Umbilical cord (tissue), 2 donors: Measurements from ENCODE around the gene THAP4. TPM values are rescaled to one million over a fixed set of nuclear protein-coding genes. Genes with fewer than 3 reads are reported as not detected.

Source experiments
- DNase-seq: peaks from one replicate; pipeline ENCODE4 v3.0.0-alpha.2; 2015; ENCODE audit warnings: low spot score
- total RNA-seq: library from RNA; depleted of rRNA; stranded (reverse); fragments of >200 nt; gene quantifications from one replicate; pipeline ENCODE4 v1.2.3, GENCODE V29; 2014; ENCODE audit warnings: low replicate concordance; ENCODE audit not compliant: insufficient read depth

The THAP4 gene, protein sequence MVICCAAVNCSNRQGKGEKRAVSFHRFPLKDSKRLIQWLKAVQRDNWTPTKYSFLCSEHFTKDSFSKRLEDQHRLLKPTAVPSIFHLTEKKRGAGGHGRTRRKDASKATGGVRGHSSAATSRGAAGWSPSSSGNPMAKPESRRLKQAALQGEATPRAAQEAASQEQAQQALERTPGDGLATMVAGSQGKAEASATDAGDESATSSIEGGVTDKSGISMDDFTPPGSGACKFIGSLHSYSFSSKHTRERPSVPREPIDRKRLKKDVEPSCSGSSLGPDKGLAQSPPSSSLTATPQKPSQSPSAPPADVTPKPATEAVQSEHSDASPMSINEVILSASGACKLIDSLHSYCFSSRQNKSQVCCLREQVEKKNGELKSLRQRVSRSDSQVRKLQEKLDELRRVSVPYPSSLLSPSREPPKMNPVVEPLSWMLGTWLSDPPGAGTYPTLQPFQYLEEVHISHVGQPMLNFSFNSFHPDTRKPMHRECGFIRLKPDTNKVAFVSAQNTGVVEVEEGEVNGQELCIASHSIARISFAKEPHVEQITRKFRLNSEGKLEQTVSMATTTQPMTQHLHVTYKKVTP
- total RNA-seq, result 21.4 TPM

DNA sequence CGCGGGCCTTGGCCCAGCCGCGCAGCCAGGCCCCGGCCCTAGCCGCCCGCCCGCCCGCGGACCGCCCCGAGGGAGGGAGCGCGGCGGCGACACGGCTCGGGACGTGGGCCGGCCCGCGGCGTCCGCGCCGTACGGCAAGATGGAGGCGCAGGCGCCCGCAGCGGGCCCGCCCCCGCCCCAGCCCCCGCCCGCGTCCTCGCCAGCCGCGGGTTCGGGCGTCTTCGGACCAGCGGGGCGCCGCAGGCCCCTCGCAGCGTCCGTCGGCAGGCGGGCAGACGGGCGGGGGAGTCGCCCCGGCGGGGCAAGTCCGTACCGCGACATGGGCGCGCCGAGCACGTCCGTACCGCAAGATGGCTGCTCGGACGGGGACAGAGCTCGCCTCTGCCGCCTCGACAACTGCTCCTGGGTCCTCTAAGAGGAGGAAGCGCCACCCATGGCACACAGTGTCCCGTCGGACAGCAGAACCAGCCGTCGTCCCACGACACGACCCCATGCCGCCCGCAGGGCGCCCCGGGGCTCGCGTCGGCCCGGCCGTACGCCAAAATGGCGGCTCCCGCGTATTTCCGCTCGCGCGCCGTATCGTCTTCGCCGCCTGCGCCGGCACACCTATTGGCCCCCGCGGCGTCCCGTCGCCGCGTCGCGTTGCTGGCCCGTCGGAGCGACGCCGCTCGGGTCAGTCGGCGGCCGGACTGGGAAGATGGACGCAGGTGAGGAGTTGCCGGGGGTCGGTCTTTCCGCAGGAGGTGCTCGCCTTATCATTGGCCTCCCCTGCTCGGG, at the start of gene THAP4, which contains the start of gene ATG4B:
THAP4 (minus strand) TSS at position 141 of the 777 bp plus-strand sequence. CDS start 141 bp downstream, outside the sequence.
ATG4B (plus strand) TSS at position 676 of the 777 bp plus-strand sequence; CDS start at position 698, 22 bp downstream.
- peak; percentile 89 for DNase-seq

GRCh38 chr2:241686324-241686649, 49.3 kb upstream of the THAP4 start:
- DNase-seq, result no peak

DNA sequence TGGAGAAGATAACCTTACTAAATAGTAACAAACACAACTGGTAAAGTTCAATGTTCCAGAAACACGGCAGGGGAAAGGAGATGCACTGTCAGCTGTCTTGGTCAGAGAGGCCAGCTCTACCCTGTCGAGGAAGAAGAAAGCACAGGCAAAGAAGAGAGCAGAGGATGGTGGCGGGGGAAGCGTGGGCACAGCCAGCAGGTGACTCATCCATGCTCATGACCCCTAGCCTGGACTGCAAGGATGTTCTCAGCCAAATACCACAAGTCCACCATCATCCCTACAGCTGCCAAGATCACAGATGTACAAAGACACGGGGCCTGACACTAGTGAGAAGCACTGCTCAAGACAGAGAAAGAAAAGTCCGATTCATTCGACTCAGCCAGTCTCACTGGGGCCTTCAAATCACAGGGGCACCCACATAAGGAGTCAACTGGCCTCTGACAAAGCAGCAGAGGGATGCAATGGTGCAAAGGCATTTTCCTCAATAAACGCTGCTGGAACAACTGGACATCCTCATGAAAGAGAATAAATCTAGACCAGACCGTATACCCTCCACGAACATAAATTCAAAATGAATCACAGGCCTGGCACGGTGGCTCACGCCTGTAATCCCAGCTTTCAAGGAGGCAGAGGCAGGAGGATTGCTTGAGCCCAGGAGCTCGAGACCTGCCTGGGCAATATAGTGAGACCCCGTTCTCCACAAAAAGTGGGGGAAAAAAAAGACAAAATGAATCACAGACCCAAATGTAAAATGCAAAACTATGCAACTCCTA, 44.1 kb upstream of the THAP4 start:
- DNase-seq, result peak; percentile 28

DNA sequence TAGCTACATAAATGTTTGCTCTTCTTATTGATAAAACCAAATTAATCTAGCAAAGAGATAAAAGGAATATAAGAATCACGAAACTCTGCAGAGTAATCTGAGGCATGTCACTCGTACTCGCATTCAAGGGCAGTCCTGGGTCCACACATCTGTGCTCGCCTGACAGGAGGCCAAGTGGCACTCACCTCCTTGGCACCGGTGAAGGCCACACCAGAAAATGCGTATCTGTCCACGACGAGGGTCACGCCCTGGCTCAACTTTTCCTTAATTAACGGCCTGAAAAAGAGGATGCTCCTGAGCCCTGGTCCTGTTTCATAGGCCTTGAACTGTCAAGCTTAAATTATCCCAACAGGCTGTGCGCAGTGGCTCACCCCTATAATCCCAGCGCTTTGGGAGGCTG, 43.1 kb upstream of the THAP4 start:
- DNase-seq, result no peak

DNA sequence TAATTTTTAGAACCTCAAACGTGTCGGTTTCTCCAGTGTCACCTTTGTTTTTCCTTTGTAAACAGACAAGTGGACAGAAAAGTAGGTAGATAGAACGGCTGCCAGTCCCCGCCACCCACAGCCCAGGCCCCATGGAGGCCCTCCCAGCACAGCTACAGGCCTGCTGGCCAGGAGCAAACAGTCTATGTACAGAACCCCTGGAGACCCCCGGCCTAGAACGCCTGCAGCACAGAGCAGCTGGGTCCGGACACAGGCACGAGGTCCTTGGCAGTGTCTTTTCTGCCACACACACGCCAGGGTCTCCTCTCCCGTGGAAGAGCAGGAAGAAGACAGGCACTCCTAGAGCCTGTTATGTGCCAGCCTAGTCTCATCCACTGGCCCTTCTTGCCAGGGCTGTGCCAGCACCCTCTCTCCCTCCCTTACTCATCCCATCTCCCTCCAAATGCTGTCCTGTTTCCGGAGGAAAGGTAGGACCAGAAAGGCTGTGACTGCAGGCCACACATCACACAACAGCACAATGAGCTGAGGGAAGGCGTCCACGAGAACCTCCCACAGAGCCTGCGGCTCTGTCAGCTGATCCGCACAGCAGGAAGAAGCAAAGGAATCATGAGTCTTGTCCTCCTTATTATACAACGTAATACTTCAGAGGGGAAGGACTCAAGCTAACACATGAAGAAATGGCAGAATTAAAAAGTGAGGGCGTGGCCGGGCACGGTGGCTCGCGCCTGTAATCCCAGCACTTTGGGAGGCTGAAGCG, 42.0 kb upstream of the THAP4 start:
- DNase-seq, result no peak

- DNase-seq, result no peak
Measured at GRCh38 chr2:241678307-241678706, 41.3 kb upstream of the THAP4 start.

- no peak for DNase-seq
Measured at GRCh38 chr2:241677392-241677791, 40.4 kb upstream of the THAP4 start.

- no peak for DNase-seq
Measured at GRCh38 chr2:241676665-241677064, 39.7 kb upstream of the THAP4 start.

DNA sequence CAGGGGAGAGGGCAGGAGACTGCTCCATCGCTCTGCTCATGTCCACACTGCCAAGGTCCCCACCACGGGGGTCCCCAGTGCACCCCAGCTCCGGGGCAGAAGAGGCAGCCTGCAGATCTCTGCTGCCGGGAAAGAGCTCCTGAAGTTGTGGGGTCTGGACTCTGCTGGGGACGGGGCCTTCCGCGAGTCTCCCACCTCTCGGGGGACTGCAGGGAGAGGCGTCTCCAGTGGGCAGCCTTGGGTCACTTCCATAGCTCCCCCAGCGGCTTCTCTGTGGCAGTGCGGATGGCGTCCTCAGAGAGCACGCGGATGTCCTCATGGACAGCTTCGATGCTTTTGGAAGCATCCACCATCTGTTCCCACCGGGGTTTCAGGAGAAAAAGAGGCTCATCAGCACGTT, 38.9 kb upstream of the THAP4 start:
- DNase-seq, result no peak

DNA sequence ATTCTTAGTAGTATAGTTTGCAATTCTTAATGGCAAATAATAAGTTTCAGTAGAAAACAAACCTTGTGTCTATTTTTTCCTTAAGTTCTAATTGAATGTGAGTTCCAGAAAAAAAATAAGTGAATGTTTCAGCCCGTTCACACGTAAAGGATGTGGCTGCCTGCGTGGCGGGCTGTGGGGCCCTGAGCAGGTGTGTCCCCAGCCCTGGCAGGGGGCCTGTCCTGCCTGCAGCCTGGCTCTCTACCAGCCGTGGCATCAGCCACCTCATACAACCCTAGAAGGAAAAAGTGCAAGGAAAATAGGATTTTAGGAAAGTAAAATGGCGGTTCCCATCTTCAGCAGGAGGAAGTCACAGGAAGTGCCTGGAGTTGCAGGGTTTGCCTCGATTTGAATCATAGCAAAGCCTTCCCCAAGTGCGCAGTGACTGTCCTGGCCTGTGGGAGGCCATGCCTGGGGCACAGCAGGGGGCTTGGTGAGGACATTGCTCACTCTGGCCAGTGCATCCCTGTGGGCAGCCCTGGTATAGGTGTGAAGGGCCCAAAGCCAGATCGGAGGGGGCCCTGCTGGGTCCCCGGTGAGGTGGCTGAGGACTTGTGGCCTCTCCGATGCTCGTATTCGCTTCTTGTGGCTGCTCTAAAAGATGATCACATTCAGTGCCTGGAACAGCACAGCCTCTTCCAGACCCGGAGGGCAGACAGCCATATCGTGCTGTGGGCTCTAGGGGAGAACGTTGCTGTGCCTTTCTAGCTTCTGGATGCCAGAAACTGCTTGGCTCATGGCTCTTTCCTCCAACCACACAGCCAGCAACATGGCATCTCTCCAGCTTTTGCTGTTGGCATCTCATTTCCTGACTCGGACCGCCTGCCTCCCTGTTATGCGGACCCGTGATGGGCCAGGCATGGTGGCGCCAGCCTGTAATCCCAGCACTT, 37.1 kb upstream of the THAP4 start:
- no peak for DNase-seq

DNA sequence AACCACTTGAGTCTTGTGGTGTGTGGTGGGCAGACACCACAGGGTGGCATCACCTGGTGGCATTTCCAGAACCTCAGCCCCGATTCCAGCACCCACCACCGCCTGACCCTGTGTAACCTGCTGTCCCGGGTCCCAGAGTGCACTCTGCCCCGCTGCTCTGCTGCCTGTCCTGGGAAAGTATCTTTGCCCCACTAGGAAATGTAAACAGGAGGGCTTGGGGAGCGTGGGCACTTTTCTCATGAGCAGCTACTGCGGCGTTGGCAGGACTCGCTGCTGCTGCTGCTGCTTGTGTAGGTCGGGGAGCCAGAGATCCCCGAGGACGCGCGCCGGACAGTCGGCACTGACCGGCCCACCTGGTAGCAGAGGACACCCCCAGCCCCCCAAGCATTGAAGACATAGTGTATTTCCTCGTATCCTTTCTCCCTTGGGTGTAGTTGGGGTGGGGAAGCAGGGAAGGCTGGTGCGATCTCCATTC, 36.3 kb upstream of the THAP4 start:
- no peak for DNase-seq

DNA sequence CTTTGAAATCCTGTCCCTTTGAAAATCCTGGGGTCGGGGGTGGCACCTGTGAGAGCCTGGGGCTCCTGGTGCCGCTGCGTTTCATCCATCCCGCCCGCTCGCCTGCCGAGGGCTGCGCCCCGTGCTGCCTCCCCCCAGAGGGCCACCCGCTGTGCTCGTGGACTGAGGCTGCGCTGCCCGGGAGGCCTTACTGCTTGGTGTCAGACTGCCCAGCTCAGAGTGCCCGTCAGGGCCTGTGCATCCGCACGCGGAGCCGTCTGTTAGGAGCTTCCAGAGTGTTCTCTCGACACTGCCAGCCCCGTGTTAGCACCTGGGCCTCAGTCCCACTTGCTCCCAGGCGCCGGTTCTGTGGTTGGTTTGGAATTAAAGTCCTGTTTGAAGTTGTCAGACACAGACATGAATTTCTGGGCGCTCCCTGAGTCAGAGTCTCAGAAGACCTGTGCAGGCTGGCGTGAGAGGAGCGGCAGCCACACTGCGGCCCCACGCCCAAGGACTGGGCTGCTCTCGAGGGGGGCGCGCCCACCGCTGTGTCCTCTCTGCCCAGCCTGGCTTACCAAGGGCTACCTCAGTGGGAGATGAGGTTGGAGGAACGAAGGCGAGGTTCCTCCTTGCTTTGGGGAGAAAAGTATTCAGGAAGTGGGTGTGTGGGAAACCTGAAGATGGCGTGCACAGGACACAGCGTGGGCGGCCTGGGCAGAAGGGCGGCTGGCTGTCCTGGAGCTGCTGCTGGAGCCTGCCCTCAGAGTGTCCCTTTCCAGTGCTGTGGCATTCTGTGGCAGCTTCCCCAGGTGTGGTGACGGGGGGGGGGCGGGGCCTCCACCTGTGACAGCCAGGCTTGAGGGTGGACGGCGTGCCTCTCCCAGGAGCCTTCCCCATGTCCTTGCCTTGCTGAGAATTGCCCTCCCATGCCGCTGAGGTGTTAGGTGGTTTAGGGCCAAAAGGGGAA, 35.6 kb upstream of the THAP4 start:
- DNase-seq, result no peak

- DNase-seq, result no peak
Measured at GRCh38 chr2:241671457-241672240, 34.7 kb upstream of the THAP4 start.

DNA sequence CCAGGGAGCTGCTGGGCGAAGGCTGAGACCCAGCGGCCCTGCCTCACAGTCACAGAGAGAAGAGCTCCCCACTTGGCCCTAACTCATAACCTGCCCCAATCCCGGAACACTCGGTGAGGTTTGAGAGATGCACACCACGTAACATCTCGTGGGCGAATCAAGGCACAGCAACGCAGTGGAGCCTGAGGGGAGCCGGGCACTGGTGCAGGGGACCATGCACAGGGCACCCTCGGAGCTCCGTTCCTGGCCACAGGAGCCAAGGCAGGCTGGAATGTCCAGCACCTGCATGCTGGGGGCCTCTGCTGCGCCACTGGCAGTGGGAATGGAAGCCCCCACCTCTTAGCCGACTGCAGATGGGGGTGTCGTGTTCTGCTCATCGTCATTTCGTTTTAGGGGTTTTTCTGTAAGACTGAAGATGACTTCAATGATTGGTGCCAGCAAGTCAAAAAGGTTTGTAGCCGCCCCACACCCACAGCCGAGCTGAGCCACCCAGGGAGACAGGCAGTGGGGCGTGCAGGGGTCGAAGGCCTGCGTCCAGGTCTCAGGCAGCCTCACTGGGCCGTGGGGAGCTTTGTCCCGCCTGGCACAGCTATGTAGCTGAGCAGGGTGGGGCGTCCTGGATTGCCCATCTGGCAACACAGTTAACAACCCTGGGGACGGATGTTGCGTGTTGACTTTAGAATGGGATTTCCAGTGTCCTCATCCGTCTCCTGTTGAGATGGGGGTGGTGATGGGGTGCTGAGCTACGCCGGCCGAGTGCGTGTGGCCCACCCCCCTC, 33.6 kb upstream of the THAP4 start:
- DNase-seq, result no peak

DNA sequence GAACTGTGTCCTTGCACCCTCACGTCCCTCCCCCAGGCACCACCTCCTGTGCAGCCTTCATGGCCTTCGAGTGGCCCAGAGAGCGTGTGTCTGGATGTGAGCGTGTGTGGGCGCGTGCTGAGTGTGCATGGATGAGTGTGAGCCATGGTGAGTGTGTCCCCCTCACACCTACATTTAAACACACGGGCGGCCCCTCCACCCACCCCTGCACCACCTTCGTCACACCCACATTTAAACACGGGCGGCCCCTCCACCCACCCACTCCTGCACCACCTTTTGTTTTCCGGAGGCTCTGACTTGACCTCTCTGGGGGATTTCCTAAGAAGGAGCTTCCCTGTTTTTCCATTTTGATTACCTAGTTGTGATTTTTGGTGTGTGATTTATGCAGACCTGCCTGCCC, 31.9 kb upstream of the THAP4 start:
- DNase-seq, result no peak

DNA sequence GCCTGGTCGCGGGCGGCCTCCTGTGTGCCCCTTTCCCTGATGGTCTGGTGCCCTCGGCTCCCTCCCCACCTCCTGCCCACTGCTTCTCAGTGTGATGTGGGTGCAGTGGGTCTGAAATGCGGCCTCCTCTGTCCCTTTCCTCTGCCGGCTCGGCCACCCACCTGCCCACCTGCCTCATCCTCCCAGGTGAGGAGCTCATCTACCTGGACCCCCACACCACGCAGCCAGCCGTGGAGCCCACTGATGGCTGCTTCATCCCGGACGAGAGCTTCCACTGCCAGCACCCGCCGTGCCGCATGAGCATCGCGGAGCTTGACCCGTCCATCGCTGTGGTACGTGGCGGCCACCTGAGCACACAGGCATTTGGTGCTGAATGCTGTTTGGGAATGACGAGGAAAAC, 31.4 kb upstream of the THAP4 start:
- DNase-seq, result no peak
